Measurements from ENCODE around the gene PDE1A. TPM values are rescaled to one million over a fixed set of nuclear protein-coding genes. Genes with fewer than 3 reads are reported as not detected.
A peak's percentile ranks its signal among the peaks of the same experiment; 100 is the strongest.

Gene PDE1A
- total RNA-seq, 4 donors from 2014 or later = 2.1 to 12.4 (median 2.8) TPM

- TF ChIP-seq CTCF (IDR thresholded peaks at IDR 0.05) (no peak), POLR2A (IDR thresholded peaks at IDR 0.05) (no peak)
- no peaks in the 10 kb centered on the region for H3K27me3 ChIP-seq
- DNase-seq = no peak
- H3K36me3 ChIP-seq = no peaks in the 10 kb centered on the region
- H3K4me1 ChIP-seq = no peaks in the 10 kb centered on the region
- H3K27ac ChIP-seq = no peak overlapping the region
- no peak overlapping the region for H3K4me3 ChIP-seq
- H3K9me3 ChIP-seq = no peaks in the 10 kb centered on the region
Observed at GRCh38 chr2:182165202-182165601, 261.6 kb downstream of the PDE1A start.

GRCh38 chr2:182164686-182165085 is 262.1 kb downstream of the PDE1A start:
- H3K4me3 ChIP-seq = no peak overlapping the region
- no peak overlapping the region for H3K27ac ChIP-seq
- no peaks in the 10 kb centered on the region for H3K36me3 ChIP-seq
- TF ChIP-seq CTCF (IDR thresholded peaks at IDR 0.05) = no peak
- no peak for TF ChIP-seq POLR2A (IDR thresholded peaks at IDR 0.05)
- H3K27me3 ChIP-seq = no peaks in the 10 kb centered on the region
- no peak for DNase-seq
- no peaks in the 10 kb centered on the region for H3K4me1 ChIP-seq
- H3K9me3 ChIP-seq = no peaks in the 10 kb centered on the region

- TF ChIP-seq CTCF (IDR thresholded peaks at IDR 0.05) (no peak), POLR2A (IDR thresholded peaks at IDR 0.05) (no peak)
- Histone ChIP-seq H3K4me1 (no peaks in the 10 kb centered on the region), H3K9me3 (no peaks in the 10 kb centered on the region), H3K36me3 (no peaks in the 10 kb centered on the region), H3K4me3 (no peak overlapping the region), H3K27me3 (no peaks in the 10 kb centered on the region), H3K27ac (no peak overlapping the region)
- peak in 1 of 3 donors; percentile 55 for DNase-seq
Observed at GRCh38 chr2:182163878-182164277, 263.0 kb downstream of the PDE1A start.

GRCh38 chr2:182148344-182148743 is 278.5 kb downstream of the PDE1A start:
- Histone ChIP-seq H3K4me1 (no peaks in the 10 kb centered on the region), H3K9me3 (no peaks in the 10 kb centered on the region), H3K4me3 (no peak overlapping the region), H3K27ac (no peak overlapping the region), H3K27me3 (no peaks in the 10 kb centered on the region), H3K36me3 (no peaks in the 10 kb centered on the region)
- TF ChIP-seq CTCF (IDR thresholded peaks at IDR 0.05) = no peak
- no peak for TF ChIP-seq POLR2A (IDR thresholded peaks at IDR 0.05)
- no peak for DNase-seq

- Histone ChIP-seq H3K27ac (no peak overlapping the region), H3K9me3 (no peaks in the 10 kb centered on the region), H3K36me3 (no peaks in the 10 kb centered on the region), H3K4me1 (no peaks in the 10 kb centered on the region), H3K4me3 (no peak overlapping the region), H3K27me3 (no peaks in the 10 kb centered on the region)
- no peak for TF ChIP-seq POLR2A (IDR thresholded peaks at IDR 0.05)
- no peak for TF ChIP-seq CTCF (IDR thresholded peaks at IDR 0.05)
- no peak for DNase-seq
Observed at GRCh38 chr2:182144776-182145165, 282.1 kb downstream of the PDE1A start.
